Measurements from ENCODE around the gene TSPAN14. TPM values are rescaled to one million over a fixed set of nuclear protein-coding genes. Genes with fewer than 3 reads are reported as not detected.

Gene TSPAN14
- total and polyA plus RNA-seq, 2 of the 13 experiments (the other 11 are each of a cell fraction or from before 2014, with no cell fraction given): 24.1 to 80.6 TPM

DNA sequence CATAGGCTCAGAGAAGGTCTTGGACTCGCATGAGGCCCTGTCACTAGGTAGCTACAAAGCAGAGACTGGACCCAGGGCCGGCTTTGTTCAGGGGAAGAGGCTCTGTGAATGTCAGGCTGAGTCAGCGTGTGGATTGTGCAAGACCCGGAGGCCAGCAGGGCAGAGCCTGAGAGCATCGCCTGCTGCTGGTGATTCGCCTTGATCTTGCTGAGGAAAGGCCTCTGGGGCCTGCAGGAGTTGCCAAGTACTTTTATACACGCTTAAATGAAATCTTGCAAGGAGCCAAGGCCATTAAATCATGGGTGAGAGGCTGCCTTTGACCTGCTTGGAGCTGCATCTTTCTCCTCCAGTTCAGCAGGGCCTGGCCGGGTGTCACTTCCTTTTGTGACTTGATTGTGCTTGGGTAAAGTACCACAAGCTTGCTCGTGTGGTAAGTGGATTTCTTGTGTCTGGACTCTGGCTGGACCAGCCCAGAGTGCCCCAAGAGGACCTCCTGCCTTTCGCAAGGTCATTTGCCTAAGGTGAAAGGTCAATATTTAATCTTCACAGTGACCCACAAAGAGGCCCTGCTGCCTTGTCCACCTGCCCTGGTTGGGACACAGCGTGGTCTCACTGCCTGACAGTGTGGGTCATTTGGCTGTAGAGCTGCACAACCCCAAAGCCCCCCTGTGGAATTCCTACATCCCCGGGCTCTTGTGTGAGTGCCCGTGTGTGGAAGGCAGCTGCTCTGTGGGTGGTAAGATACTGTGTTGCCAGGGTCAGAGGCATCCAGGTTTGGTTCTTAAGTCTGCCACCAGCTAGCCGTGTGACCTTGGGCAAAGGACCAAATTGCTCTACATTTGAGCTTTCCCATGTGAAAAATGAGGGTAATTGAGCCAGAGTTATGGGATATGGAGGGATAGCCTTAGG is 45.0 kb downstream of the TSPAN14 start (continued):
- TF ChIP-seq ZNF333 (CRISPR knock-in tag; IDR thresholded peaks at IDR 0.05; ENCODE audit: borderline replicate concordance) (0 out of 2 replicates have a peak, but pooled peaks have one; percentile 65), RCOR2 (CRISPR knock-in tag; IDR thresholded peaks at IDR 0.05) (peak; percentile 90), RBM22 (optimal IDR thresholded peaks at IDR 0.05; ENCODE audit: low read length) (peak; percentile 40), ZNF605 (CRISPR knock-in tag; IDR thresholded peaks at IDR 0.05) (no peak; the same call in 1 of the 2 replicates), ZNF160 (CRISPR knock-in tag; IDR thresholded peaks at IDR 0.05) (peak; percentile 83; the same call in 1 of the 2 replicates), PPARG (CRISPR knock-in tag; conservative IDR thresholded peaks at IDR 0.05) (peak; percentile 37; the same call in 1 of the 2 replicates), IRF2 (CRISPR knock-in tag; IDR thresholded peaks at IDR 0.05) (peak; percentile 66; the same call in 1 of the 2 replicates), HNRNPH1 (optimal IDR thresholded peaks at IDR 0.05; ENCODE audit: low read depth, low read length) (peak; percentile 47), HDAC2 (CRISPR knock-in tag; IDR thresholded peaks at IDR 0.05) (peak; percentile 93), STAG1 (CRISPR knock-in tag; IDR thresholded peaks at IDR 0.05) (peak; percentile 25; the same call in 1 of the 2 replicates), BHLHE40 (IDR thresholded peaks at IDR 0.05; ENCODE audit: low read length) (peak; percentile 39; the same call in 1 of the 2 replicates), ZNF263 (CRISPR knock-in tag; IDR thresholded peaks at IDR 0.05) (peak; percentile 49; the same call in 1 of the 2 replicates), EP300 (IDR thresholded peaks at IDR 0.05; ENCODE audit: low read depth in 2 of 2, low read length in 2 of 2) (peak; percentile 80 to 86), EP300 (CRISPR knock-in tag; IDR thresholded peaks at IDR 0.05; ENCODE audit: borderline replicate concordance) (peak; percentile 64), ARHGAP35 (CRISPR knock-in tag; IDR thresholded peaks at IDR 0.05; ENCODE audit: borderline replicate concordance) (peak; percentile 73; the same call in 1 of the 2 replicates), ZNF670 (CRISPR knock-in tag; IDR thresholded peaks at IDR 0.05; ENCODE audit: borderline replicate concordance) (peak; percentile 91), PITX1 (CRISPR knock-in tag; IDR thresholded peaks at IDR 0.05) (peak; percentile 74), ZNF329 (CRISPR knock-in tag; IDR thresholded peaks at IDR 0.05; ENCODE audit: low read depth) (no peak), ZNF768 (CRISPR knock-in tag; IDR thresholded peaks at IDR 0.05) (0 out of 2 replicates have a peak, but pooled peaks have one; percentile 51), ZNF225 (CRISPR knock-in tag; IDR thresholded peaks at IDR 0.05) (no peak), HDAC1 (CRISPR knock-in tag; IDR thresholded peaks at IDR 0.05) (peak; percentile 92)
- TF ChIP-seq, protein P1, sequence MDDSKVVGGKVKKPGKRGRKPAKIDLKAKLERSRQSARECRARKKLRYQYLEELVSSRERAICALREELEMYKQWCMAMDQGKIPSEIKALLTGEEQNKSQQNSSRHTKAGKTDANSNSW (CRISPR knock-in tag; IDR thresholded peaks at IDR 0.05; ENCODE audit: borderline replicate concordance): no peak
- TF ChIP-seq, protein P2, sequence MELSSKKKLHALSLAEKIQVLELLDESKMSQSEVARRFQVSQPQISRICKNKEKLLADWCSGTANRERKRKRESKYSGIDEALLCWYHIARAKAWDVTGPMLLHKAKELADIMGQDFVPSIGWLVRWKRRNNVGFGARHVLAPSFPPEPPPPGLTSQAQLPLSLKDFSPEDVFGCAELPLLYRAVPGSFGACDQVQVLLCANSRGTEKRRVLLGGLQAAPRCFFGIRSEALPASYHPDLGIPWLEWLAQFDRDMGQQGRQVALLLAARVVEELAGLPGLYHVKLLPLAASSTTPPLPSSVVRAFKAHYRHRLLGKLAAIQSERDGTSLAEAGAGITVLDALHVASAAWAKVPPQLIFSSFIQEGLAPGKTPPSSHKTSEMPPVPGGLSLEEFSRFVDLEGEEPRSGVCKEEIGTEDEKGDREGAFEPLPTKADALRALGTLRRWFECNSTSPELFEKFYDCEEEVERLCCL (CRISPR knock-in tag; IDR thresholded peaks at IDR 0.05; ENCODE audit: borderline replicate concordance): no peak
- TF ChIP-seq, protein P3, sequence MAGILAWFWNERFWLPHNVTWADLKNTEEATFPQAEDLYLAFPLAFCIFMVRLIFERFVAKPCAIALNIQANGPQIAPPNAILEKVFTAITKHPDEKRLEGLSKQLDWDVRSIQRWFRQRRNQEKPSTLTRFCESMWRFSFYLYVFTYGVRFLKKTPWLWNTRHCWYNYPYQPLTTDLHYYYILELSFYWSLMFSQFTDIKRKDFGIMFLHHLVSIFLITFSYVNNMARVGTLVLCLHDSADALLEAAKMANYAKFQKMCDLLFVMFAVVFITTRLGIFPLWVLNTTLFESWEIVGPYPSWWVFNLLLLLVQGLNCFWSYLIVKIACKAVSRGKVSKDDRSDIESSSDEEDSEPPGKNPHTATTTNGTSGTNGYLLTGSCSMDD (CRISPR knock-in tag; IDR thresholded peaks at IDR 0.05): no peak
- TF ChIP-seq, protein P4, sequence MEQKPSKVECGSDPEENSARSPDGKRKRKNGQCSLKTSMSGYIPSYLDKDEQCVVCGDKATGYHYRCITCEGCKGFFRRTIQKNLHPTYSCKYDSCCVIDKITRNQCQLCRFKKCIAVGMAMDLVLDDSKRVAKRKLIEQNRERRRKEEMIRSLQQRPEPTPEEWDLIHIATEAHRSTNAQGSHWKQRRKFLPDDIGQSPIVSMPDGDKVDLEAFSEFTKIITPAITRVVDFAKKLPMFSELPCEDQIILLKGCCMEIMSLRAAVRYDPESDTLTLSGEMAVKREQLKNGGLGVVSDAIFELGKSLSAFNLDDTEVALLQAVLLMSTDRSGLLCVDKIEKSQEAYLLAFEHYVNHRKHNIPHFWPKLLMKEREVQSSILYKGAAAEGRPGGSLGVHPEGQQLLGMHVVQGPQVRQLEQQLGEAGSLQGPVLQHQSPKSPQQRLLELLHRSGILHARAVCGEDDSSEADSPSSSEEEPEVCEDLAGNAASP (CRISPR knock-in tag; IDR thresholded peaks at IDR 0.05; ENCODE audit: borderline replicate concordance): peak; percentile 73; the same call in 1 of the 2 replicates
